HepG2 (cell line): Measurements from ENCODE around the gene G6PC2. TPM values are rescaled to one million over a fixed set of nuclear protein-coding genes. Genes with fewer than 3 reads are reported as not detected.
A peak's percentile ranks its signal among the peaks of the same experiment; 100 is the strongest.

Experiments
- ATAC-seq: fragments of 200-7000 bp; cut with Tn5 transposase; 3 replicates; pipeline ENCODE4 v1.9.1; 2020; ENCODE audit warnings: mild to moderate bottlenecking, moderate library complexity
- BruUV-seq: library from RNA; stranded (reverse); fragments of 400-500 nt; replicated peaks from 2 replicates; lab custom pipeline; 2021; lab: Mats Ljungman, UMichigan
- CTCF ChIA-PET: fragments of 300-600 bp; formaldehyde crosslinking; extraction: SDS; loops from one replicate; lab custom pipeline; 2021; ENCODE audit warnings: low total read pairs, inconsistent platforms, low intra/inter-chr PET ratio; lab: Yijun Ruan, JAX
- POLR2A ChIA-PET: fragments of 350-600 bp; sonication (Branson Sonifier 250); formaldehyde crosslinking; loops from one replicate; lab custom pipeline; 2020; ENCODE audit warnings: antibody characterized with exemption, inconsistent platforms; lab: Yijun Ruan, JAX
- DNase-seq: peaks from one replicate; pipeline ENCODE4 v3.0.0-alpha.2; 2015; ENCODE audit warnings: low spot score
- FAIRE-seq: peaks from 3 replicates; lab custom pipeline; 2011; peaks lifted over from hg19 to GRCh38; lab: Jason Lieb, UNC
- H2AFZ ChIP-seq: one replicate; pipeline ENCODE4 v1.6.1; 2011; ENCODE audit warnings: low read length, inconsistent platforms
- H3K27ac ChIP-seq: fragments of 300-600 bp; 3 replicates; pipeline ENCODE4 v1.8.0; 2011; ENCODE audit warnings: mixed run types, mild to moderate bottlenecking, mixed read lengths, low read length, inconsistent platforms; ENCODE audit not compliant: insufficient read depth; ENCODE audit errors: extremely low read length
- H3K27me3 ChIP-seq, 2 experiments: fragments of 200-600 bp in 1 of 2; 2 replicates in 1 of 2; 3 replicates in 1 of 2; pipeline versions ENCODE4 v1.6.0 to v1.8.0; 2011; ENCODE audit warnings: low read length in 2 of 2, mild to moderate bottlenecking in 2 of 2, moderate library complexity in 2 of 2, inconsistent platforms in 1 of 2; ENCODE audit not compliant: insufficient read depth in 2 of 2, control insufficient read depth in 1 of 2
- H3K36me3 ChIP-seq, 2 experiments: fragments of 200-600 bp in 1 of 2; replicated peaks in 1 of 2; 2 replicates in 1 of 2; 3 replicates in 1 of 2; pipeline versions ENCODE4 v1.5.1 to v1.8.0; 2011; ENCODE audit warnings: low read length in 2 of 2, inconsistent platforms in 1 of 2; ENCODE audit not compliant: insufficient read depth in 2 of 2, control insufficient read depth in 1 of 2
- H3K4me1 ChIP-seq: 2 replicates; pipeline ENCODE4 v1.5.1; 2012; ENCODE audit warnings: low read length, inconsistent platforms; ENCODE audit not compliant: insufficient read depth
- H3K4me2 ChIP-seq: 2 replicates; pipeline ENCODE4 v1.6.0; 2011; ENCODE audit warnings: low read depth, low read length, inconsistent platforms
- H3K4me3 ChIP-seq, 3 experiments: fragments of 200-600 bp in 1 of 3; sonication (generic), shearing (Covaris generic) in 1 of 3; replicated peaks in 1 of 3; 2 replicates each; pipeline ENCODE4 v1.5.1; 2011 to 2016; ENCODE audit warnings: low read length in 3 of 3, inconsistent platforms in 2 of 3, low read depth in 2 of 3, mild to moderate bottlenecking in 2 of 3, control low read depth in 1 of 3, mixed read lengths in 1 of 3; ENCODE audit not compliant: insufficient read depth in 1 of 3
- H3K79me2 ChIP-seq: one replicate; pipeline ENCODE4 v1.6.1; 2011; ENCODE audit warnings: low read length, inconsistent platforms; ENCODE audit not compliant: insufficient read depth
- H3K9ac ChIP-seq: 2 replicates; pipeline ENCODE4 v1.6.0; 2011; ENCODE audit warnings: mild to moderate bottlenecking, low read depth, low read length, inconsistent platforms; ENCODE audit not compliant: insufficient read depth
- H3K9me3 ChIP-seq: 2 replicates; pipeline ENCODE4 v1.5.1; 2012; ENCODE audit warnings: mild to moderate bottlenecking, low read length
- H4K20me1 ChIP-seq: 2 replicates; pipeline ENCODE4 v1.6.0; 2011; ENCODE audit warnings: inconsistent platforms, mild to moderate bottlenecking, low read length, moderate library complexity; ENCODE audit not compliant: insufficient read depth
- ATF3 ChIP-seq: sonication (generic); formaldehyde crosslinking; IDR thresholded peaks from 2 replicates; pipeline ENCODE4 v1.4.0; 2020; ENCODE audit warnings: missing genetic modification reagents
- ETV5 ChIP-seq: IDR thresholded peaks from 2 replicates; pipeline ENCODE4 v1.6.1; 2018; ENCODE audit warnings: missing biosample characterization, missing genetic modification reagents, inconsistent platforms, borderline replicate concordance
- MNT ChIP-seq: fragments of 450-650 bp; IDR thresholded peaks from 2 replicates; pipeline ENCODE4 v1.6.1; 2016
- THAP9 ChIP-seq: sonication (generic); formaldehyde crosslinking; IDR thresholded peaks from 2 replicates; pipeline ENCODE4; 2020; ENCODE audit warnings: missing genetic modification reagents, mild to moderate bottlenecking, borderline replicate concordance
- ZBTB34 ChIP-seq: sonication (generic); formaldehyde crosslinking; IDR thresholded peaks from 2 replicates; pipeline ENCODE4 v1.8.0; 2022; ENCODE audit warnings: mild to moderate bottlenecking, missing genetic modification reagents
- ZNF577 ChIP-seq: sonication (generic); formaldehyde crosslinking; IDR thresholded peaks from 2 replicates; pipeline ENCODE4 v1.4.0; 2020; ENCODE audit warnings: mild to moderate bottlenecking, low read depth, missing genetic modification reagents, borderline replicate concordance
- ZSCAN31 ChIP-seq: sonication (generic); formaldehyde crosslinking; IDR thresholded peaks from 2 replicates; pipeline ENCODE4 v1.5.0; 2020; ENCODE audit warnings: low read depth, mild to moderate bottlenecking, missing genetic modification reagents
- WGBS: methylation state at CpG from one replicate; pipeline ENCODE4 v1.1.6; 2017; ENCODE audit warnings: low lambda C conversion rate; 5-methylcytosine and 5-hydroxymethylcytosine counted together
- in situ Hi-C: cut with HindIII; loops from 2 replicates; pipeline ENCODE4 v1.10.0; 2017; ENCODE audit warnings: low pct_unique_long_range_greater_than_20kb; ENCODE audit not compliant: extremely low pct_ligation_motif_present
- intact Hi-C: fragments of 100-400 bp; cut with micrococcal nuclease; formaldehyde crosslinking; loops from one replicate; pipeline ENCODE4 v1.10.0; 2022; ENCODE audit not compliant: unreplicated experiment
- polyA plus RNA-seq, 8 experiments: library from polyadenylated mRNA; depleted of rRNA in 3 of 8; stranded (reverse) in 7 of 8; unstranded in 1 of 8; fragments of >200 nt; fragmentation: Illumina TruSeq in 4 of 8; extraction: Trizol in 4 of 8; gene quantifications; 2 replicates each; pipeline versions ENCODE4 v1.2.1 to v1.2.3, GENCODE V29; 2011 to 2016; ENCODE audit warnings: low read depth in 4 of 8, missing spikeins in 1 of 8, mixed read lengths in 1 of 8; ENCODE audit not compliant: insufficient read depth in 1 of 8
- total RNA-seq, 5 experiments: library from RNA; depleted of rRNA; stranded (reverse); fragments of >200 nt; fragmentation: Illumina TruSeq; extraction: Trizol; gene quantifications; 2 replicates each; pipeline ENCODE4 v1.2.3, GENCODE V29; 2016; ENCODE audit warnings: low read depth in 1 of 5

Gene G6PC2
- total and polyA plus RNA-seq, 2 of the 13 experiments (the other 11 are each of a cell fraction or from before 2014, with no cell fraction given) = not detected

- CTCF ChIA-PET = no interaction called here
- no peak overlapping the region for H3K9ac ChIP-seq
- no peaks in the 10 kb centered on the region for H3K9me3 ChIP-seq
- no TSS peak for BruUV-seq
- H3K4me2 ChIP-seq = no peak overlapping the region
- ATAC-seq (no peak), DNase-seq (no peak), FAIRE-seq (no peak)
- in situ Hi-C loops (no loop called here), intact Hi-C loops (loop anchor here (10.0 kb wide), 1 partner anchor 269 kb away; no protein-coding TSS in a partner anchor)
- POLR2A ChIA-PET = no interaction called here
- TF ChIP-seq ZNF577 (CRISPR knock-in tag) (no peak), MNT (peak; percentile 67)
- H3K4me1 ChIP-seq = no peaks in the 10 kb centered on the region
- H3K79me2 ChIP-seq = no peaks in the 10 kb centered on the region
- no peaks in the 10 kb centered on the region for H4K20me1 ChIP-seq
- no peak overlapping the region for H2AFZ ChIP-seq
- no peaks in the 10 kb centered on the region for H3K36me3 ChIP-seq
- WGBS = 22% methylated on average over 4 of the region's 4 CpGs
- H3K4me3 ChIP-seq = no peak overlapping the region
- H3K27me3 ChIP-seq = no peaks in the 10 kb centered on the region
- H3K27ac ChIP-seq = no peak overlapping the region
These were observed 54.2 kb downstream of the G6PC2 start for GRCh38 chr2:168955321-168955720.

- H4K20me1 ChIP-seq = no peaks in the 10 kb centered on the region
- no peaks in the 10 kb centered on the region for H3K27me3 ChIP-seq
- DNase-seq (no peak), FAIRE-seq (no peak)
- no peak overlapping the region for H3K4me2 ChIP-seq
- no peaks in the 10 kb centered on the region for H3K36me3 ChIP-seq
- no peaks in the 10 kb centered on the region for H3K79me2 ChIP-seq
- POLR2A ChIA-PET = no interaction called here
- BruUV-seq = no TSS peak
- no peaks in the 10 kb centered on the region for H3K9me3 ChIP-seq
- no peaks in the 10 kb centered on the region for H3K4me1 ChIP-seq
- 45% methylated on average over 2 of the region's 2 CpGs for WGBS
- H3K9ac ChIP-seq = no peak overlapping the region
- intact Hi-C loops = loop anchor here (10.0 kb wide), 1 partner anchor 268 kb away; no protein-coding TSS in a partner anchor
- no peak for TF ChIP-seq THAP9 (CRISPR knock-in tag)
- TF ChIP-seq ETV5 (CRISPR knock-in tag) = no peak
- no peak for TF ChIP-seq ZBTB34 (CRISPR knock-in tag)
- TF ChIP-seq ATF3 = no peak
- no peak for TF ChIP-seq ZSCAN31
- TF ChIP-seq, all 625 proteins: peak for 0
- ATAC-seq = no peak
- no peak overlapping the region for H2AFZ ChIP-seq
- H3K4me3 ChIP-seq = no peak overlapping the region
- CTCF ChIA-PET = no interaction called here
- in situ Hi-C loops = no loop called here
- H3K27ac ChIP-seq = no peak overlapping the region
These were observed 55.3 kb downstream of the G6PC2 start for GRCh38 chr2:168956392-168956791.
